HepG2 (cell line): ENCODE data around the gene ANAPC10. TPM values are rescaled to one million over a fixed set of nuclear protein-coding genes. Genes with fewer than 3 reads are reported as not detected.

Experiments
- BCL6 ChIP-seq: IDR thresholded peaks from 2 replicates; pipeline ENCODE4 v1.6.1; 2016; ENCODE audit warnings: missing genetic modification reagents, missing compliant biosample characterization
- HIC2 ChIP-seq: sonication (generic); formaldehyde crosslinking; IDR thresholded peaks from 2 replicates; pipeline ENCODE4 v1.9.0; 2022; ENCODE audit warnings: low read depth, missing genetic modification reagents
- ISL2 ChIP-seq: sonication (generic); formaldehyde crosslinking; IDR thresholded peaks from 2 replicates; pipeline ENCODE4 v1.5.0; 2020; ENCODE audit warnings: missing genetic modification reagents
- SMARCC2 ChIP-seq: fragments of 450-650 bp; IDR thresholded peaks from 2 replicates; pipeline ENCODE4 v1.6.1; 2017; ENCODE audit warnings: antibody characterized with exemption, mild to moderate bottlenecking
- SP5 ChIP-seq: IDR thresholded peaks from 2 replicates; pipeline ENCODE4 v1.6.1; 2016; ENCODE audit warnings: low read depth, borderline replicate concordance
- ZFP82 ChIP-seq: sonication (generic); formaldehyde crosslinking; IDR thresholded peaks from 2 replicates; pipeline ENCODE4 v1.5.1; 2020; ENCODE audit warnings: mild to moderate bottlenecking, missing genetic modification reagents, borderline replicate concordance
- ZNF281 ChIP-seq: sonication (generic); formaldehyde crosslinking; IDR thresholded peaks from 2 replicates; pipeline ENCODE4 v1.4.0; 2020; ENCODE audit warnings: missing genetic modification reagents, borderline replicate concordance
- ZNF318 ChIP-seq: sonication (generic); formaldehyde crosslinking; IDR thresholded peaks from 2 replicates; pipeline ENCODE4 v1.4.0; 2020; ENCODE audit warnings: mild to moderate bottlenecking, missing genetic modification reagents
- ZNF333 ChIP-seq: sonication (generic); formaldehyde crosslinking; IDR thresholded peaks from 2 replicates; pipeline ENCODE4 v1.4.0; 2020; ENCODE audit warnings: mild to moderate bottlenecking, missing genetic modification reagents, borderline replicate concordance
- ZNF775 ChIP-seq: sonication (generic); formaldehyde crosslinking; IDR thresholded peaks from 2 replicates; pipeline ENCODE4 v1.4.0; 2020; ENCODE audit warnings: missing genetic modification reagents, mild to moderate bottlenecking, moderate library complexity, borderline replicate concordance
- polyA plus RNA-seq, 8 experiments: library from polyadenylated mRNA; depleted of rRNA in 3 of 8; stranded (reverse) in 7 of 8; unstranded in 1 of 8; fragments of >200 nt; fragmentation: Illumina TruSeq in 4 of 8; extraction: Trizol in 4 of 8; gene quantifications; 2 replicates each; pipeline versions ENCODE4 v1.2.1 to v1.2.3, GENCODE V29; 2011 to 2016; ENCODE audit warnings: low read depth in 4 of 8, missing spikeins in 1 of 8, mixed read lengths in 1 of 8; ENCODE audit not compliant: insufficient read depth in 1 of 8
- total RNA-seq, 5 experiments: library from RNA; depleted of rRNA; stranded (reverse); fragments of >200 nt; fragmentation: Illumina TruSeq; extraction: Trizol; gene quantifications; 2 replicates each; pipeline ENCODE4 v1.2.3, GENCODE V29; 2016; ENCODE audit warnings: low read depth in 1 of 5

ANAPC10 gene
- total and polyA plus RNA-seq, 2 of the 13 experiments (the other 11 are each of a cell fraction or from before 2014, with no cell fraction given): 21.9 to 32.7 TPM

GRCh38 chr4:145003675-145004074, 94.3 kb downstream of the ANAPC10 start (continued):
- TF ChIP-seq ZNF318 (CRISPR knock-in tag): no peak
- TF ChIP-seq SP5 (CRISPR knock-in tag): no peak
- no peak for TF ChIP-seq SMARCC2
- TF ChIP-seq ZFP82: no peak
- TF ChIP-seq ZNF281 (CRISPR knock-in tag): no peak
- TF ChIP-seq ZNF333 (CRISPR knock-in tag): no peak
- TF ChIP-seq BCL6 (CRISPR knock-in tag): no peak
- no peak for TF ChIP-seq HIC2 (CRISPR knock-in tag)
- TF ChIP-seq ZNF775 (CRISPR knock-in tag): no peak
- TF ChIP-seq ISL2 (CRISPR knock-in tag): no peak
